MG63 (cell line): ENCODE data around the gene APLN. TPM values are rescaled to one million over a fixed set of nuclear protein-coding genes. Genes with fewer than 3 reads are reported as not detected.

Experiments used
- DNase-seq: peaks from one replicate; pipeline ENCODE4 v3.0.0-alpha.2; 2020
- H3K27me3 ChIP-seq: fragments of 250-450 bp; sonication (Bioruptor Pico); 2 replicates; pipeline ENCODE4 v1.5.1; 2020; ENCODE audit warnings: mild to moderate bottlenecking, moderate library complexity
- H3K36me3 ChIP-seq: fragments of 250-450 bp; sonication (Bioruptor Pico); 2 replicates; pipeline ENCODE4 v1.5.1; 2020; ENCODE audit warnings: mild to moderate bottlenecking, moderate library complexity
- H3K4me3 ChIP-seq: fragments of 250-450 bp; sonication (Bioruptor Pico); 2 replicates; pipeline ENCODE4 v1.5.1; 2020; ENCODE audit warnings: mild to moderate bottlenecking, moderate library complexity
- H3K9me3 ChIP-seq: fragments of 250-450 bp; sonication (Bioruptor Pico); 2 replicates; pipeline ENCODE4 v1.5.1; 2020; ENCODE audit warnings: mild to moderate bottlenecking, moderate library complexity
- total RNA-seq: library from RNA; depleted of rRNA; stranded (reverse); fragments of >200 nt; shearing (Covaris generic); gene quantifications from 2 replicates; pipeline ENCODE4 v1.2.3, GENCODE V29; 2014; ENCODE audit warnings: low replicate concordance

Gene APLN
- total RNA-seq, 1 experiment from 2014 or later, result 7.2 TPM

DNA sequence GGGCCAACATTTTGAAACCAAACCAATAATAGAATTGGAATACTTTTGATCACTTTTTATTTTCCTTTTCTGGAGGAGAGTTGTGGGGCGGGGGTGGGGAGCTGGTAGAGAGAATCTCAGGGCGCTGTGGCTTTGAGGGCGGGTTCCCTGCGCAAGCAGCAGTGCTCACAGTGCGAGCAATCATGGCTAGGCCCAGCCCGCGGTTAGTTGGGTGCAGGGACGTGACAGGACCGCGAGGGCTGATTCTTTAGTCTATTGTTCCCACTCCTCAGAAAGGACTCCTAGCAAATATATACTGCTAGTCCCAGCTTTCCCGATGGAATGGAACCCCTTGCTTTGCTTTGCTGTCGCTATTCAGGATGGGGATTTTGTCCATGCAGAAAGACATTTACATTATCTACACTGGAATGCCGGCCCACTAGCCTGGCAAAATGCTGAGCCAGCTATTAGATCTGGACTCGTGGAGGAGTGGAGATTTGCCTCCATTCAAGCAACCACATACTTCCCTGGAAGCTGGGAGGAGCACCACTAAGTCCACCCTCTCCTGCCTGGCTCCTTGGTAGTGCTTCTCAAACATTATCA, 23.9 kb upstream of the APLN start:
- Histone ChIP-seq H3K4me3 (peak overlapping the region; percentile 33), H3K36me3 (no peaks in the 10 kb centered on the region), H3K9me3 (no peaks in the 10 kb centered on the region), H3K27me3 (no peaks in the 10 kb centered on the region)
- DNase-seq, result no peak

GRCh38 chrX:129667412-129667811, 12.7 kb upstream of the APLN start:
- Histone ChIP-seq H3K27me3 (no peaks in the 10 kb centered on the region), H3K36me3 (no peaks in the 10 kb centered on the region), H3K4me3 (no peak overlapping the region), H3K9me3 (no peaks in the 10 kb centered on the region; the same call in 1 of the 2 replicates)
- DNase-seq, result no peak

GRCh38 chrX:129665916-129666644, 11.3 kb upstream of the APLN start:
- H3K9me3 ChIP-seq, result no peaks in the 10 kb centered on the region; the same call in 1 of the 2 replicates

DNA sequence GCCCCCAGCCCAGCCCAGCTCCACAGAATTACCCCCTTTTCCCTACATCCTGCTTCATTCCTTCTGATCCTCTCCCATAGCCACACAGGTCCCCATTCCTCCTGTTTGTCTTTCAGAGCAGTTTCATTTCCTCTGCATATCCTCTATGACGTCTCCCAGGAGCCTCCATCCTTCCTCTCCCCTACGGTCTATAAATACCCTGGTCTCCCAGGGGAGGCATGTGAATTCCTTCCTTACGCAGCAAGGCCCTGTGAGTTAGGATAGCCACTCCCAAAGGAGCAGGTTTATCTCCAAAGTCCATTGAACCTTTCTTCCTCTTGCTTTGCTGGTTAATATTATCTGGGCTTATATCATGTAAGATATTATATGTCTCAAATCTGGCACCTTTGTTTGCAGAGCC, 8.4 kb upstream of the APLN start:
- Histone ChIP-seq H3K36me3 (no peaks in the 10 kb centered on the region), H3K9me3 (no peaks in the 10 kb centered on the region; the same call in 1 of the 2 replicates), H3K4me3 (no peak overlapping the region), H3K27me3 (no peaks in the 10 kb centered on the region)
- DNase-seq, result no peak

More at GRCh38 chrX:129665916-129666644, 11.3 kb upstream of the APLN start:
- H3K27me3 ChIP-seq, result no peaks in the 10 kb centered on the region
- peak; percentile 79 for DNase-seq
- H3K36me3 ChIP-seq, result no peaks in the 10 kb centered on the region
- no peak overlapping the region for H3K4me3 ChIP-seq

- DNase-seq, result no peak
- H3K9me3 ChIP-seq, result no peaks in the 10 kb centered on the region
- H3K27me3 ChIP-seq, result no peaks in the 10 kb centered on the region
- no peak overlapping the region for H3K4me3 ChIP-seq
- H3K36me3 ChIP-seq, result no peaks in the 10 kb centered on the region
Measured at GRCh38 chrX:129661369-129661768, 6.6 kb upstream of the APLN start.

DNA sequence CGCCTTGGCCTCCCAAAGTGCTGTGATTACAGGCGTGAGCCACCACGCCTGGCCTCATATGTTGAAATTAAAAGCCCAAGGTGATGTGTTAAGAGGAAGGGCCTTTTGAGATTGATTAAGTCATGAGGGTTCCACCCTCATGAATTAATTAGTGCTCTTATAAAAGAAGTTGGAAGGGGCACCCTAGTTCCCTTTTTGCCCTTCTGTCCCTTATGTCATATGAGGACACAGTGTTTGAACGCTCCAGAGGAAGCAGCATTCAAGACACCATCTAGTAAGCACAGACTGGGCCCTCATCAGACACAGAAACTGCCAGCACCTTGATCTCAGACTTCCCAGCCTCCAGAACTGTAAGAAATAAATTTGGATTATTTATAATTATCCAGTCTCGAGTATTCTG, 5.1 kb upstream of the APLN start:
- H3K9me3 ChIP-seq, result no peaks in the 10 kb centered on the region
- H3K27me3 ChIP-seq, result no peaks in the 10 kb centered on the region
- no peak for DNase-seq
- no peaks in the 10 kb centered on the region for H3K36me3 ChIP-seq
- no peak overlapping the region for H3K4me3 ChIP-seq

GRCh38 chrX:129659141-129659540, 4.4 kb upstream of the APLN start:
- no peaks in the 10 kb centered on the region for H3K27me3 ChIP-seq
- DNase-seq, result no peak
- H3K36me3 ChIP-seq, result no peaks in the 10 kb centered on the region
- no peaks in the 10 kb centered on the region for H3K9me3 ChIP-seq
- H3K4me3 ChIP-seq, result no peak overlapping the region

GRCh38 chrX:129658429-129658828, 3.7 kb upstream of the APLN start:
- no peaks in the 10 kb centered on the region for H3K9me3 ChIP-seq
- H3K27me3 ChIP-seq, result no peaks in the 10 kb centered on the region
- no peaks in the 10 kb centered on the region for H3K36me3 ChIP-seq
- no peak for DNase-seq
- H3K4me3 ChIP-seq, result no peak overlapping the region

GRCh38 chrX:129655547-129656249, 942 bp upstream of the APLN start:
- no peaks in the 10 kb centered on the region for H3K27me3 ChIP-seq
- no peaks in the 10 kb centered on the region for H3K9me3 ChIP-seq
- no peak overlapping the region for H3K4me3 ChIP-seq
- H3K36me3 ChIP-seq, result no peaks in the 10 kb centered on the region
- no peak for DNase-seq

- DNase-seq, result peak; percentile 55
- Histone ChIP-seq H3K4me3 (peak overlapping the region; percentile 50), H3K9me3 (no peaks in the 10 kb centered on the region), H3K36me3 (no peaks in the 10 kb centered on the region), H3K27me3 (no peaks in the 10 kb centered on the region)
Measured at GRCh38 chrX:129653971-129654651, 645 bp downstream of the APLN start.

DNA sequence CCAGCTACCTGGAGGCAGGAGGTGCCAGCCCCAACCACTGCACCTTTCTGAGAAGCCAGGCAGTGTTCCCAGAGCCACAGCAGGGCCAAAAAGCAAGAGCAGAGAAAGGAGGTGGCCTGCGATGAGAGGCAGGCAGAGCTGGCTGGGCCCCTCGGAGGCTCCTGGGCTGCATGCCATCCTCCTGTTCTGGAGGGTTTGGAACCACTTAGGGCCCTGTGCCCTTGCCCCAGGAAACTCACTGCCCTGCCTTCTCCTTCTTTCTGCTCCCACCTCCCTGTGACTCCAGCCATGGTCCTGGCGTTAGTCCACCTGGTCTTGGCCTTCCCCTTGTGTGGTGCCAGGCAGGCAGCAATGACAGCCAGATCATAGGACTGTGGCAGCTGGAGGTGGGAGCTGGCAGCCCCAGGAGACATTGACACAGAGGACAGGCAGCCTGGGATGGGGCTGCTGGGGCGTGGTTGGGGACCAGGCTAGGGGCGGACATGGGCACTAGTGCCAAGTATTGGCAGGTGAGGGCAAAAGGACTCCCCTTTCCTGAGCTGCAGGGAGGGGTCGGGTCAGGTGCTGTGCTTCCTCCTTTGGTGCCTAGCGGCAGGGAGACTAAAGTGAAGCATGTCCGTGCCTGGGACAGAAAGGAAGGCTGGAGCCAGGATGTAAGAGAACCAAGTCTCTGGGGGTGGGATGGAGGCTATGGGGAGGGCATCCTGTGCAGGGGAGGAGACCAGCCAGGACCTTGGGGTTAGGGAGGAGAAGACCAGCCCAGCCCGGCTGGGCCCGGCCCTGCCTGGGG, 1.4 kb downstream of the APLN start:
- Histone ChIP-seq H3K4me3 (peak overlapping the region; percentile 50), H3K27me3 (no peaks in the 10 kb centered on the region), H3K9me3 (no peaks in the 10 kb centered on the region), H3K36me3 (no peaks in the 10 kb centered on the region)
- no peak for DNase-seq

DNA sequence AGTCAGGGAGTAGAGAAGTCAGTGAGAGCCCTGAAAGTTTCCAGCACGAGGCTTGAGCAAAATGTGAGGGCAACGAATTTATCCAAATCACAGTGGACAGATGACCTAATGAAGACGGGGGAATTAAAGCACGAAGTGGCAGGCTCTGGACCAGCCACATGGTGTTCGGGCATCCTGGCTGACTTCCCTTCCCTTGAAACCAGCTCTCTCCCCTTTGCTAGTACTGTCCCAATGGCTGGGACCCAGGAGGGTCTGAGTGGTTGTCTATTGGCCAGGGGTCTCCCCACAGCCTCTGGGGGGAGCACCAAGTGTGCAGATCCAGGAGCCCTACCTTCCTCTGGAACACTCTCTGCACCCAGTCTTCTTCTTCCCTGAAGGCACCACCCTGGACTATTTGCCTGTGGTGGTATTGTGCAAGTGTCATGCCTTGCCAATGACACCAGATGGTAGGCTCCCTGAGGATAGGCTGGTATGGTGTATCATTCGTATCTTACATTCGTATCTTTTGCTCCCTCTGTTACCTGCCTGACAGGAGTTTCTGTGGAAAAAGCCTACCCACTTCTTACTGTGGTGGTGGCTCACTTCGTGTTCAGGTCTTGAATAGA, 2.1 kb downstream of the APLN start:
- no peak for DNase-seq
- no peaks in the 10 kb centered on the region for H3K36me3 ChIP-seq

GRCh38 chrX:129651756-129652564, 2.8 kb downstream of the APLN start:
- Histone ChIP-seq H3K27me3 (no peaks in the 10 kb centered on the region), H3K36me3 (no peaks in the 10 kb centered on the region), H3K4me3 (no peak overlapping the region), H3K9me3 (no peaks in the 10 kb centered on the region)
- DNase-seq, result no peak

More for the DNA sequence above, 2.1 kb downstream of the APLN start:
- Histone ChIP-seq H3K27me3 (no peaks in the 10 kb centered on the region), H3K9me3 (no peaks in the 10 kb centered on the region), H3K4me3 (no peak overlapping the region)

GRCh38 chrX:129650821-129651510, 3.8 kb downstream of the APLN start:
- Histone ChIP-seq H3K4me3 (no peak overlapping the region), H3K27me3 (no peaks in the 10 kb centered on the region), H3K9me3 (no peaks in the 10 kb centered on the region), H3K36me3 (no peaks in the 10 kb centered on the region)
- DNase-seq, result no peak

- Histone ChIP-seq H3K4me3 (no peak overlapping the region), H3K9me3 (no peaks in the 10 kb centered on the region), H3K36me3 (no peaks in the 10 kb centered on the region), H3K27me3 (no peaks in the 10 kb centered on the region)
- no peak for DNase-seq
Measured at GRCh38 chrX:129650183-129650689, 4.5 kb downstream of the APLN start.
